ENCODE results near the gene NEB.

The NEB gene

GRCh38 chr2:151638990-151639389 lies 95.3 kb downstream of the NEB start:
- no peak for DNase-seq (ENCODE audit: low read depth, low spot score)
- H3K4me3 ChIP-seq (ENCODE audit: low read depth, low read length) = no peak overlapping the region
- TF ChIP-seq CTCF (IDR thresholded peaks at IDR 0.05; ENCODE audit: low read depth, low read length) = no peak
- in situ Hi-C loops (cut with HindIII; ENCODE audit: low sequenced_read_pairs) = no loop called here

- H3K4me3 ChIP-seq (ENCODE audit: low read depth, low read length) = no peak overlapping the region
Observed at GRCh38 chr2:151638191-151638933, 95.9 kb downstream of the NEB start.

GRCh38 chr2:151637271-151637781 lies 97.0 kb downstream of the NEB start:
- no peak overlapping the region for H3K4me3 ChIP-seq (ENCODE audit: low read depth, low read length)
- in situ Hi-C loops (cut with HindIII; ENCODE audit: low sequenced_read_pairs) = no loop called here
- TF ChIP-seq CTCF (IDR thresholded peaks at IDR 0.05; ENCODE audit: low read depth, low read length) = no peak
- no peak for DNase-seq (ENCODE audit: low read depth, low spot score)

More at GRCh38 chr2:151638191-151638933, 95.9 kb downstream of the NEB start:
- TF ChIP-seq CTCF (IDR thresholded peaks at IDR 0.05; ENCODE audit: low read depth, low read length) = no peak
- no peak for DNase-seq (ENCODE audit: low read depth, low spot score)
- in situ Hi-C loops (cut with HindIII; ENCODE audit: low sequenced_read_pairs) = no loop called here

- H3K4me3 ChIP-seq (ENCODE audit: low read depth, low read length) = no peak overlapping the region
- in situ Hi-C loops (cut with HindIII; ENCODE audit: low sequenced_read_pairs) = no loop called here
- DNase-seq (ENCODE audit: low read depth, low spot score) = no peak
- no peak for TF ChIP-seq CTCF (IDR thresholded peaks at IDR 0.05; ENCODE audit: low read depth, low read length)
Observed at GRCh38 chr2:151634736-151635467, 99.4 kb downstream of the NEB start.

- in situ Hi-C loops (cut with HindIII; ENCODE audit: low sequenced_read_pairs) = no loop called here
- peak; percentile 41 for DNase-seq (ENCODE audit: low read depth, low spot score)
- H3K4me3 ChIP-seq (ENCODE audit: low read depth, low read length) = no peak overlapping the region
- peak; percentile 34 for TF ChIP-seq CTCF (IDR thresholded peaks at IDR 0.05; ENCODE audit: low read depth, low read length)
Observed at GRCh38 chr2:151632993-151633565, 101.2 kb downstream of the NEB start.

GRCh38 chr2:151630372-151630771 lies 103.9 kb downstream of the NEB start:
- TF ChIP-seq CTCF (IDR thresholded peaks at IDR 0.05; ENCODE audit: low read depth, low read length) = no peak
- in situ Hi-C loops (cut with HindIII; ENCODE audit: low sequenced_read_pairs) = no loop called here
- H3K4me3 ChIP-seq (ENCODE audit: low read depth, low read length) = no peak overlapping the region
- no peak for DNase-seq (ENCODE audit: low read depth, low spot score)
